DOHH2 (cell line): ENCODE results near the gene SYNGR1.

Source experiments
- H3F3A ChIP-seq: fragments of 200-600 bp; sonication (generic), shearing (Covaris generic); 2 replicates; pipeline ENCODE4 v1.6.0; 2016; ENCODE audit warnings: antibody characterized with exemption, mild to moderate bottlenecking; ENCODE audit not compliant: control insufficient read depth, insufficient read depth
- H3K27ac ChIP-seq: fragments of 200-600 bp; sonication (generic); 2 replicates; pipeline ENCODE4 v1.5.1; 2014; ENCODE audit warnings: low read depth, mild to moderate bottlenecking, low read length, moderate library complexity
- H3K27me3 ChIP-seq: fragments of 200-600 bp; sonication (generic); 2 replicates; pipeline ENCODE4 v1.6.1; 2014; ENCODE audit warnings: mild to moderate bottlenecking, low read length, mixed read lengths; ENCODE audit not compliant: control insufficient read depth
- H3K36me3 ChIP-seq: fragments of 200-600 bp; sonication (generic); 2 replicates; pipeline ENCODE4 v1.6.1; 2014; ENCODE audit warnings: mild to moderate bottlenecking, low read length, moderate library complexity, mixed read lengths; ENCODE audit not compliant: control insufficient read depth
- H3K4me1 ChIP-seq: fragments of 200-600 bp; sonication (generic); 2 replicates; pipeline ENCODE4 v1.6.1; 2014; ENCODE audit warnings: mild to moderate bottlenecking, low read length, mixed read lengths; ENCODE audit not compliant: control insufficient read depth
- H3K4me2 ChIP-seq: fragments of 200-600 bp; sonication (generic); 2 replicates; pipeline ENCODE4 v1.6.0; 2014; ENCODE audit warnings: mild to moderate bottlenecking, low read length, moderate library complexity
- H3K4me3 ChIP-seq: fragments of 200-600 bp; sonication (generic); 2 replicates; pipeline ENCODE4 v1.5.1; 2014; ENCODE audit warnings: mild to moderate bottlenecking, low read length, mixed read lengths
- H3K79me2 ChIP-seq: fragments of 200-600 bp; sonication (generic); 2 replicates; pipeline ENCODE4 v1.6.1; 2014; ENCODE audit warnings: mild to moderate bottlenecking, low read length, mixed read lengths; ENCODE audit not compliant: control insufficient read depth
- H3K9me2 ChIP-seq: fragments of 200-600 bp; sonication (generic); replicated peaks from 2 replicates; pipeline ENCODE4 v1.6.1; 2014; ENCODE audit warnings: mild to moderate bottlenecking, low read length, mixed read lengths; ENCODE audit not compliant: control insufficient read depth
- H3K9me3 ChIP-seq: fragments of 200-600 bp; sonication (generic); 2 replicates; pipeline ENCODE4 v1.6.1; 2014; ENCODE audit warnings: antibody characterized with exemption, low read length, mixed read lengths; ENCODE audit not compliant: control insufficient read depth, insufficient read depth
- H4K20me1 ChIP-seq: fragments of 200-600 bp; sonication (generic); 2 replicates; pipeline ENCODE4 v1.6.0; 2014; ENCODE audit warnings: low read depth, mild to moderate bottlenecking, antibody characterized with exemption, low read length, moderate library complexity; ENCODE audit not compliant: control insufficient read depth, insufficient read depth
- EZH2phosphoT487 ChIP-seq: fragments of 200-600 bp; sonication (generic); IDR thresholded peaks from 2 replicates; pipeline ENCODE4 v1.6.1; 2017; ENCODE audit warnings: borderline replicate concordance, mild to moderate bottlenecking, antibody characterized with exemption, low read length, moderate library complexity, mixed read lengths
- TF ChIP-seq, protein P1 (sequence below): fragments of 200-600 bp; sonication (generic); IDR thresholded peaks from one replicate; pipeline ENCODE4 v1.5.1; 2014; ENCODE audit warnings: antibody characterized with exemption, mild to moderate bottlenecking, low read depth, low read length; ENCODE audit not compliant: poor library complexity, severe bottlenecking

The SYNGR1 gene

DNA sequence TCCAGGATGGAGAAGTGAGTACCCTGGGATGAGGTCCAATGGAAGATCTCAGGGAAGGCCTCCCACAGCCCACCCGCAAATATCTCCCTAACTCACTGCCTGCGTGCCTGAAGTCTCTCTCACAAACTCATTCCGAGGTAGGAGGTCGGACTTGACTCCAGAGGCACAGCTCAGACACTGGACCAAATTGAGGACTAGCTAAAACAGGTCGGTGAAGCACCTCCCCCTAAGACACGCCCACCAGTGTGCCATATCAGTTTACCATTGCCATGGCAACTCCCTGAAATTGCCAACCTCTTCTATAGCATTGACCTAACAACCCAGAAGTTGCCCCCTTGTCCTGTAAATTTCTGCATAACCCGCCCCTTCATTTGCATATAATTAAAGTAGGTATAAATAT lies 47.9 kb upstream of the SYNGR1 start:
- Histone ChIP-seq H3F3A (peaks cover 14% of the 10 kb centered on the region), H3K27ac (no peak overlapping the region), H3K4me1 (peaks cover 68% of the 10 kb centered on the region), H3K4me3 (no peak overlapping the region), H3K9me3 (no peaks in the 10 kb centered on the region), H3K9me2 (no peaks in the 10 kb centered on the region), H3K4me2 (no peak overlapping the region), H3K36me3 (no peaks in the 10 kb centered on the region), H3K79me2 (no peaks in the 10 kb centered on the region), H3K27me3 (no peaks in the 10 kb centered on the region), H4K20me1 (no peaks in the 10 kb centered on the region; the same call in 1 of the 2 replicates)
- TF ChIP-seq, protein P1, sequence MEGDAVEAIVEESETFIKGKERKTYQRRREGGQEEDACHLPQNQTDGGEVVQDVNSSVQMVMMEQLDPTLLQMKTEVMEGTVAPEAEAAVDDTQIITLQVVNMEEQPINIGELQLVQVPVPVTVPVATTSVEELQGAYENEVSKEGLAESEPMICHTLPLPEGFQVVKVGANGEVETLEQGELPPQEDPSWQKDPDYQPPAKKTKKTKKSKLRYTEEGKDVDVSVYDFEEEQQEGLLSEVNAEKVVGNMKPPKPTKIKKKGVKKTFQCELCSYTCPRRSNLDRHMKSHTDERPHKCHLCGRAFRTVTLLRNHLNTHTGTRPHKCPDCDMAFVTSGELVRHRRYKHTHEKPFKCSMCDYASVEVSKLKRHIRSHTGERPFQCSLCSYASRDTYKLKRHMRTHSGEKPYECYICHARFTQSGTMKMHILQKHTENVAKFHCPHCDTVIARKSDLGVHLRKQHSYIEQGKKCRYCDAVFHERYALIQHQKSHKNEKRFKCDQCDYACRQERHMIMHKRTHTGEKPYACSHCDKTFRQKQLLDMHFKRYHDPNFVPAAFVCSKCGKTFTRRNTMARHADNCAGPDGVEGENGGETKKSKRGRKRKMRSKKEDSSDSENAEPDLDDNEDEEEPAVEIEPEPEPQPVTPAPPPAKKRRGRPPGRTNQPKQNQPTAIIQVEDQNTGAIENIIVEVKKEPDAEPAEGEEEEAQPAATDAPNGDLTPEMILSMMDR: no peak
- no peak for TF ChIP-seq EZH2phosphoT487

GRCh38 chr22:39302431-39302960 lies 47.3 kb upstream of the SYNGR1 start:
- no peaks in the 10 kb centered on the region for H3K79me2 ChIP-seq
- peaks cover 66% of the 10 kb centered on the region for H3K4me1 ChIP-seq
- no peaks in the 10 kb centered on the region for H3K9me3 ChIP-seq
- H3K4me2 ChIP-seq: no peak overlapping the region
- no peak overlapping the region for H3K4me3 ChIP-seq
- no peaks in the 10 kb centered on the region for H3K27me3 ChIP-seq
- peaks cover 14% of the 10 kb centered on the region for H3F3A ChIP-seq
- no peak for TF ChIP-seq EZH2phosphoT487
- TF ChIP-seq, protein P1: no peak
- H4K20me1 ChIP-seq: no peaks in the 10 kb centered on the region; the same call in 1 of the 2 replicates
- H3K36me3 ChIP-seq: no peaks in the 10 kb centered on the region
- no peak overlapping the region for H3K27ac ChIP-seq
- no peaks in the 10 kb centered on the region for H3K9me2 ChIP-seq

GRCh38 chr22:39303358-39303757 lies 46.4 kb upstream of the SYNGR1 start:
- Histone ChIP-seq H3K79me2 (no peaks in the 10 kb centered on the region), H3K9me2 (no peaks in the 10 kb centered on the region), H4K20me1 (no peaks in the 10 kb centered on the region; the same call in 1 of the 2 replicates), H3K4me3 (no peak overlapping the region), H3K36me3 (no peaks in the 10 kb centered on the region), H3K27ac (no peak overlapping the region), H3K27me3 (no peaks in the 10 kb centered on the region), H3K9me3 (no peaks in the 10 kb centered on the region), H3K4me1 (peaks cover 59% of the 10 kb centered on the region), H3K4me2 (no peak overlapping the region), H3F3A (peaks cover 11% of the 10 kb centered on the region)
- no peak for TF ChIP-seq EZH2phosphoT487
- TF ChIP-seq, protein P1: no peak
